GM12865 (cell line): ENCODE data around the gene SLC6A18.

Source experiments
- DNase-seq: peaks from one replicate; pipeline ENCODE4 v3.0.0; 2010; ENCODE audit warnings: low read depth
- H3K4me3 ChIP-seq: 2 replicates; pipeline ENCODE4 v1.5.1; 2011; ENCODE audit warnings: mild to moderate bottlenecking, low read depth, low read length, control low read depth
- CTCF ChIP-seq: IDR thresholded peaks from 2 replicates; pipeline ENCODE4 v1.5.1; 2011; ENCODE audit warnings: low read length, control low read depth, low read depth, inconsistent platforms; ENCODE audit not compliant: insufficient read depth; ENCODE audit errors: missing control alignments

Gene SLC6A18

DNA sequence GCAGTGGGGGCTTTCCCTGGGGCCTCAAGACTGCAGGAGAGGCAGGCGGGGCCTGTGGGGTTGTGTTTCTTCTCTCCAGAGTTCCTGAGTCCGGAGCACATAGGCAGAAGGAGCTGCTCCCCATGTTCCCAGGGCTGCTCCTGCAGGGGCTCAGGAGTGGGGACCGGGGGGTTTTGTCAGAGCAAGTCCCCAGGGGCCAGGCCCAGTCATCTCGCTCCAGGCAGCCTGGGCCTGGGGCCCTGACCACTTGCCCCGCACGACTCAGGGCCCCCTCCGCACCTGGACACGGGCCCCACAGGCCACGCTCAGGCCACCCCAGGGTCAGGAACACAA, 45.8 kb upstream of the SLC6A18 start:
- TF ChIP-seq CTCF, result no peak
- no peak for DNase-seq
- no peak overlapping the region for H3K4me3 ChIP-seq

- no peak for DNase-seq
- H3K4me3 ChIP-seq, result no peak overlapping the region
- TF ChIP-seq CTCF, result no peak
Measured at GRCh38 chr5:1180096-1180495, 45.1 kb upstream of the SLC6A18 start.

- H3K4me3 ChIP-seq, result no peak overlapping the region
- TF ChIP-seq CTCF, result no peak
- no peak for DNase-seq
Measured at GRCh38 chr5:1180841-1181271, 44.3 kb upstream of the SLC6A18 start.

DNA sequence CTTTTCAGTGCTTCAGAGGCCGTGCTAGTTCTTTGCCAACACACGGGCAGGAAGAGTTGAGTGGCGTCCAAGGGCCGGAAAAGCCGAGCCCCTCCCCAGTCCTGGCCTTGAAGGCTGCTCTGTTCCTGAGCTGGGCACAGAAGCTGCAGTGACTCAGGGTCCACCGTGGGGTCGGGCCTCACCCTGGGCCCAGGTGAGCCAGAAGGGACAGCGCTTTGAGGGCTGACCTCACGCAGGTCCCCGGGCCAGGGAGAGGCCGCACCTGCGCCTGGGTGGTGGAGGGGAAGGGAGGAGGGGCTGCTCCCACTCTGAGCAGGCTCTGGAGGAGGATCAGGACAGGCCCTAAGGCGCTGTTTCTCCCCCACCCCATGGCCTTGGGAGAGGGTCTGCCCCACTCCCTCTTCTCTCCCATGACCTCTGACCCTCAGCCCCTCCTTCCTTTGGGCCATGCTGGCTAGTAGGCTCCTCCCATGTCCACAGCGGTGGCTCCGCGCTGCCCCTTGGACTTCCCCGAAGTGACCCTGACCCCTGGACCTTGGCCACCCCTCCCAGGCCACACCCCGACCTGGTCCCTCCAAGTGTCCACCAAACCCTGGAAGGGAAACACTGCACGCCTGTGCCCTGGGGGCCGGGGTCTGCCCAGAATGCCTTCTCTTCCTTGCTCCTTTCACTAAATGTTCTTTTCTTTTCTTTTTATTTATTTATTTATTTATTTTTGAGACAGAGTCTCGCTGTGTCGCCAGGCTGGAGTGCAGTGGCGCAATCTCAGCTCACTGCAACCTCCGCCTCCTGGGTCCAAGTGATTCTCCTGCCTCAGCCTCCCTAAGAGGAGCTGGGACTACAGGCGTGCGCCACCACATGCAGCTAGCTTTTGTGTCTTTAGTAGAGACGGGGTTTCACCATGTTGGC, 43.5 kb upstream of the SLC6A18 start:
- no peak overlapping the region for H3K4me3 ChIP-seq

DNA sequence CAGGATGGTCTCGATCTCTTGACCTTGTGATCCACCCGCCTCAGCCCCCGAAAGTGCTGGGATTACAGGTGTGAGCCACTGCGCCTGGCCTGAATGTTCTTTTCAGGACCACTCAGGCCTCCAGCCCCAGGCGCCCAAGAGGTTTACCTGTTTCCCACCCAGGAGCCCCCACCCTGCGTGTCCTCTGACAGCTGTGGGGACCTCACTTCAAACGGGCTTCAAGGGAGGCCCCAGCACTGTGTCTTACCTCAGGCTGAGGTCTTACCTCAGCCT, 42.9 kb upstream of the SLC6A18 start:
- TF ChIP-seq CTCF, result no peak
- DNase-seq, result no peak
- no peak overlapping the region for H3K4me3 ChIP-seq

More for the DNA sequence above, 43.5 kb upstream of the SLC6A18 start:
- DNase-seq, result no peak
- no peak for TF ChIP-seq CTCF

GRCh38 chr5:1182633-1183423, 42.4 kb upstream of the SLC6A18 start:
- DNase-seq, result no peak
- no peak for TF ChIP-seq CTCF
- H3K4me3 ChIP-seq, result no peak overlapping the region
